Muscle of leg (tissue), 16 donors: ENCODE measurements around the gene HBQ1. TPM values are rescaled to one million over a fixed set of nuclear protein-coding genes. Genes with fewer than 3 reads are reported as not detected.

Experiments used
- DNase-seq: peaks from one replicate; pipeline ENCODE4 v3.0.0; 2013
- H3K27ac ChIP-seq: one replicate; pipeline ENCODE4 v1.5.1; 2013; ENCODE audit warnings: mild to moderate bottlenecking, low read length, control low read depth
- H3K27me3 ChIP-seq: one replicate; pipeline ENCODE4 v1.6.1; 2013; ENCODE audit warnings: low read length; ENCODE audit not compliant: control insufficient read depth, insufficient read depth
- H3K36me3 ChIP-seq: one replicate; pipeline ENCODE4 v1.6.1; 2013; ENCODE audit warnings: low read length; ENCODE audit not compliant: control insufficient read depth, insufficient read depth
- H3K4me1 ChIP-seq: one replicate; pipeline ENCODE4 v1.6.1; 2013; ENCODE audit warnings: low read length; ENCODE audit not compliant: control insufficient read depth, insufficient read depth
- H3K4me3 ChIP-seq: one replicate; pipeline ENCODE4 v1.5.1; 2013; ENCODE audit warnings: low read length, control low read depth
- H3K9me3 ChIP-seq: replicated peaks from 2 replicates; pipeline ENCODE4 v1.6.1; 2013; ENCODE audit warnings: low read depth, low read length; ENCODE audit not compliant: control insufficient read depth
- WGBS: methylation state at CpG from one replicate; pipeline ENCODE4 v1.1.5; 2013; ENCODE audit warnings: missing lambda C conversion rate; ENCODE audit not compliant: insufficient coverage; 5-methylcytosine and 5-hydroxymethylcytosine counted together
- long read RNA-seq, 11 donors: transcript quantifications; one replicate each; lab custom pipeline, GENCODE V29; 2026
- polyA plus RNA-seq, 8 donors: library from polyadenylated mRNA; unstranded; fragments of 120-200 nt; gene quantifications; one replicate each; pipeline versions ENCODE4 v1.2.1 to v1.2.3, GENCODE V29; 2013; ENCODE audit warnings: inconsistent platforms in 1 of 8, low replicate concordance in 1 of 8; ENCODE audit not compliant: insufficient read length in 8 of 8, insufficient read depth in 1 of 8
- total RNA-seq: library from RNA; stranded (reverse); fragments of 120-200 nt; gene quantifications from one replicate; pipeline ENCODE4 v1.2.4, GENCODE V29; 2013

The HBQ1 gene
- total RNA-seq (2.5 TPM), polyA plus RNA-seq (1 to 10 TPM in 6 of 8 donors, under 1 TPM in 2; 0.85 to 3.2 (median 1.9) TPM)
- long read RNA-seq, donor 1, partial matches to known transcripts, result 0 of 1 reads
- long read RNA-seq, donor 1, other reads (novel, unspliced or antisense), result 0 of 1 reads
- long read RNA-seq, donor 2, result 0 reads
- long read RNA-seq, donor 3, result 0 reads
- long read RNA-seq, donor 4, partial matches to known transcripts, result 0 of 3 reads
- long read RNA-seq, donor 4, other reads (novel, unspliced or antisense), result 0 of 3 reads
- long read RNA-seq, donor 5, partial matches to known transcripts, result 0 of 3 reads
- long read RNA-seq, donor 5, other reads (novel, unspliced or antisense), result 0 of 3 reads
- long read RNA-seq, donor 6, transcript HBQ1-201 (3 exons, 536 nt), result major isoform, 9 of 9 reads
- long read RNA-seq, donor 6, partial matches to known transcripts, result 0 of 9 reads
- long read RNA-seq, donor 6, other reads (novel, unspliced or antisense), result 0 of 9 reads
- long read RNA-seq, donor 7, partial matches to known transcripts, result 0 of 3 reads
- long read RNA-seq, donor 7, other reads (novel, unspliced or antisense), result 0 of 3 reads
- long read RNA-seq, donor 8, result 0 reads
- long read RNA-seq, donor 9, transcript HBQ1-201 (3 exons, 536 nt), result major isoform, 6 of 6 reads
- long read RNA-seq, donor 9, partial matches to known transcripts, result 0 of 6 reads
- long read RNA-seq, donor 9, other reads (novel, unspliced or antisense), result 0 of 6 reads
- long read RNA-seq, donor 10, partial matches to known transcripts, result 0 of 1 reads
- long read RNA-seq, donor 10, other reads (novel, unspliced or antisense), result 0 of 1 reads
- long read RNA-seq, donor 11, result 0 reads

- H3K27me3 ChIP-seq, result peaks cover 48% of the 10 kb centered on the region
- peak; percentile 43 for DNase-seq
- peaks cover 9% of the 10 kb centered on the region for H3K36me3 ChIP-seq
- 6% methylated on average over 40 of the region's 59 CpGs for WGBS
- H3K27ac ChIP-seq, result no peak within 1 kb of the TSS
- H3K9me3 ChIP-seq, result no peaks in the 10 kb centered on the region
- H3K4me1 ChIP-seq, result peaks cover 20% of the 10 kb centered on the region
- H3K4me3 ChIP-seq, result peak within 1 kb of the TSS; percentile 30
These were observed at the start of gene HBQ1 for GRCh38 chr16:180101-180675. Gene HBQ1 (plus strand): TSS chr16:180459. CDS start chr16:180487, 28 bp downstream.

GRCh38 chr16:130533-131173 lies 49.6 kb upstream of the HBQ1 start:
- WGBS, result 96% methylated on average over 9 of the region's 15 CpGs
- no peak overlapping the region for H3K27ac ChIP-seq
- H3K9me3 ChIP-seq, result no peaks in the 10 kb centered on the region

GRCh38 chr16:132120-132519 lies 48.1 kb upstream of the HBQ1 start:
- 94% methylated on average over 5 of the region's 7 CpGs for WGBS
- no peak for DNase-seq
- Histone ChIP-seq H3K27me3 (no peaks in the 10 kb centered on the region), H3K9me3 (no peaks in the 10 kb centered on the region), H3K36me3 (peaks cover 3% of the 10 kb centered on the region), H3K4me1 (no peaks in the 10 kb centered on the region), H3K27ac (no peak overlapping the region), H3K4me3 (no peak overlapping the region)

More at GRCh38 chr16:130533-131173, 49.6 kb upstream of the HBQ1 start:
- H3K36me3 ChIP-seq, result peaks cover 8% of the 10 kb centered on the region
- H3K4me1 ChIP-seq, result no peaks in the 10 kb centered on the region
- no peak for DNase-seq
- H3K4me3 ChIP-seq, result no peak overlapping the region
- H3K27me3 ChIP-seq, result no peaks in the 10 kb centered on the region

- no peaks in the 10 kb centered on the region for H3K27me3 ChIP-seq
- H3K4me3 ChIP-seq, result no peak overlapping the region
- WGBS, result no CpG with 5 or more reads among the region's 2 CpGs
- H3K9me3 ChIP-seq, result no peaks in the 10 kb centered on the region
- DNase-seq, result no peak
- H3K4me1 ChIP-seq, result peaks cover 5% of the 10 kb centered on the region
- H3K27ac ChIP-seq, result no peak overlapping the region
- H3K36me3 ChIP-seq, result peaks cover 3% of the 10 kb centered on the region
These were observed 46.5 kb upstream of the HBQ1 start for GRCh38 chr16:133716-134115.

GRCh38 chr16:138049-138417 lies 42.2 kb upstream of the HBQ1 start:
- Histone ChIP-seq H3K27me3 (no peaks in the 10 kb centered on the region), H3K27ac (peak overlapping the region; percentile 71), H3K9me3 (no peaks in the 10 kb centered on the region), H3K4me1 (peaks cover 5% of the 10 kb centered on the region), H3K4me3 (peak overlapping the region; percentile 70), H3K36me3 (no peaks in the 10 kb centered on the region)
- DNase-seq, result peak; percentile 54
- under 1% methylated on average over 14 of the region's 30 CpGs for WGBS

- H3K27me3 ChIP-seq, result no peaks in the 10 kb centered on the region
- WGBS, result 84% methylated on average over 2 of the region's 10 CpGs
- no peak overlapping the region for H3K4me3 ChIP-seq
These were observed 39.9 kb upstream of the HBQ1 start for GRCh38 chr16:140175-140857.

GRCh38 chr16:142405-142967 lies 37.8 kb upstream of the HBQ1 start:
- Histone ChIP-seq H3K36me3 (no peaks in the 10 kb centered on the region), H3K4me1 (peaks cover 2% of the 10 kb centered on the region), H3K9me3 (no peaks in the 10 kb centered on the region), H3K4me3 (no peak overlapping the region), H3K27ac (no peak overlapping the region), H3K27me3 (peaks cover 2% of the 10 kb centered on the region)
- no peak for DNase-seq
- 81% methylated on average over 12 of the region's 12 CpGs for WGBS

More at GRCh38 chr16:140175-140857, 39.9 kb upstream of the HBQ1 start:
- peaks cover 5% of the 10 kb centered on the region for H3K4me1 ChIP-seq
- no peaks in the 10 kb centered on the region for H3K36me3 ChIP-seq
- H3K9me3 ChIP-seq, result no peaks in the 10 kb centered on the region
- no peak overlapping the region for H3K27ac ChIP-seq
- no peak for DNase-seq

GRCh38 chr16:143047-143446 lies 37.2 kb upstream of the HBQ1 start:
- Histone ChIP-seq H3K4me1 (no peaks in the 10 kb centered on the region), H3K4me3 (no peak overlapping the region), H3K27ac (no peak overlapping the region), H3K27me3 (peaks cover 2% of the 10 kb centered on the region), H3K36me3 (no peaks in the 10 kb centered on the region), H3K9me3 (no peaks in the 10 kb centered on the region)
- no peak for DNase-seq
- no CpG with 5 or more reads among the region's 6 CpGs for WGBS

- peaks cover 2% of the 10 kb centered on the region for H3K27me3 ChIP-seq
- no peak for DNase-seq
- WGBS, result 53% methylated on average over 6 of the region's 6 CpGs
These were observed 36.8 kb upstream of the HBQ1 start for GRCh38 chr16:143456-143855.

More at GRCh38 chr16:143456-143855, 36.8 kb upstream of the HBQ1 start:
- no peak overlapping the region for H3K27ac ChIP-seq
- no peak overlapping the region for H3K4me3 ChIP-seq
- H3K4me1 ChIP-seq, result no peaks in the 10 kb centered on the region
- no peaks in the 10 kb centered on the region for H3K36me3 ChIP-seq
- no peaks in the 10 kb centered on the region for H3K9me3 ChIP-seq
